Activated T-helper 1 cell treated with anti-CD3 and anti-CD28 coated beads, Interleukin-2, amount 50 U/mL, for 16 hours (primary cell): ENCODE data around the gene TENT5C.
A peak's percentile ranks its signal among the peaks of the same experiment; 100 is the strongest.

Experiments used
- DNase-seq, 2 donors: peaks; one replicate each; pipeline ENCODE4 v3.0.0-alpha.2; 2020; ENCODE audit warnings: low read depth in 1 of 2, low spot score in 1 of 2

Gene TENT5C

GRCh38 chr1:117590273-117590925 is 15.4 kb upstream of the TENT5C start:
- no peak for DNase-seq

GRCh38 chr1:117591252-117591651 is 14.6 kb upstream of the TENT5C start:
- DNase-seq, result no peak

- no peak for DNase-seq
Observed at GRCh38 chr1:117592155-117592554, 13.7 kb upstream of the TENT5C start.

GRCh38 chr1:117594261-117594990 is 11.4 kb upstream of the TENT5C start:
- no peak for DNase-seq

GRCh38 chr1:117596023-117596720 is 9.7 kb upstream of the TENT5C start:
- no peak for DNase-seq

- DNase-seq, result no peak
Observed at GRCh38 chr1:117598489-117598888, 7.4 kb upstream of the TENT5C start.

- DNase-seq, result no peak
Observed at GRCh38 chr1:117599286-117600221, 6.3 kb upstream of the TENT5C start.

GRCh38 chr1:117600325-117600943 is 5.4 kb upstream of the TENT5C start:
- DNase-seq, result no peak

- DNase-seq, result no peak
Observed at GRCh38 chr1:117600966-117601365, 4.9 kb upstream of the TENT5C start.

- no peak for DNase-seq
Observed at GRCh38 chr1:117602862-117603261, 3.0 kb upstream of the TENT5C start.

- DNase-seq, result no peak
Observed at GRCh38 chr1:117605164-117605773, 579 bp upstream of the TENT5C start.

- DNase-seq, result peak; percentile 21 to 26
Observed at GRCh38 chr1:117606649-117607430, 992 bp downstream of the TENT5C start.

GRCh38 chr1:117607471-117607870 is 1.6 kb downstream of the TENT5C start:
- DNase-seq, result peak in 1 of 2 donors; percentile 19

- no peak for DNase-seq
Observed at GRCh38 chr1:117608115-117608615, 2.3 kb downstream of the TENT5C start.

GRCh38 chr1:117608758-117609157 is 2.9 kb downstream of the TENT5C start:
- DNase-seq, result no peak

- no peak for DNase-seq
Observed at GRCh38 chr1:117609471-117609911, 3.6 kb downstream of the TENT5C start.

- DNase-seq, result no peak
Observed at GRCh38 chr1:117610036-117610435, 4.2 kb downstream of the TENT5C start.

- no peak for DNase-seq
Observed at GRCh38 chr1:117611121-117611601, 5.3 kb downstream of the TENT5C start.

- DNase-seq, result no peak
Observed at GRCh38 chr1:117611894-117612483, 6.1 kb downstream of the TENT5C start.
